Stimulated activated effector memory CD8-positive, alpha-beta T cell treated with anti-CD3 and anti-CD28 coated beads, Interleukin-12 subunit alpha, Interleukin-12 subunit beta, amount 100 ng/mL, for 72 hours (primary cell): ENCODE results near the gene CABP1.
"Not testable (repeated sequence)": the region's sequence is repeated elsewhere in the genome, so short reads cannot be mapped to it uniquely, and the experiment has no call there.

Source experiments
- ATAC-seq: fragments of 150-1000 bp; cut with Tn5 transposase; 2 replicates; pipeline ENCODE4 v1.10.0; 2021
- DNase-seq, 2 donors: peaks; one replicate each; pipeline ENCODE4 v3.0.0; 2021 to 2022; ENCODE audit warnings: low spot score in 2 of 2
- H3K27ac Mint-ChIP-seq: one replicate; pipeline ENCODE4 v1.8.0; 2022; ENCODE audit warnings: mild to moderate bottlenecking, mixed read lengths
- H3K36me3 Mint-ChIP-seq: one replicate; pipeline ENCODE4 v1.8.0; 2022; ENCODE audit warnings: mild to moderate bottlenecking, mixed read lengths
- H3K4me1 Mint-ChIP-seq: one replicate; pipeline ENCODE4 v1.8.0; 2022; ENCODE audit warnings: mixed read lengths
- H3K4me3 Mint-ChIP-seq: one replicate; pipeline ENCODE4 v1.8.0; 2022; ENCODE audit warnings: mild to moderate bottlenecking, mixed read lengths
- H3K9me3 Mint-ChIP-seq: one replicate; pipeline ENCODE4 v1.8.0; 2022; ENCODE audit warnings: mixed read lengths

CABP1 gene

GRCh38 chr12:120651821-120652220 lies 11.4 kb downstream of the CABP1 start:
- Mint-ChIP-seq H3K4me3 (no peak overlapping the region), H3K36me3 (no peaks in the 10 kb centered on the region), H3K9me3 (no peaks in the 10 kb centered on the region), H3K4me1 (peaks cover 16% of the 10 kb centered on the region), H3K27ac (no peak overlapping the region)
- ATAC-seq (no peak), DNase-seq (no peak)

GRCh38 chr12:120652656-120653435 lies 12.4 kb downstream of the CABP1 start:
- no peaks in the 10 kb centered on the region for H3K9me3 Mint-ChIP-seq
- no peak for DNase-seq
- no peak overlapping the region for H3K4me3 Mint-ChIP-seq
- H3K36me3 Mint-ChIP-seq = no peaks in the 10 kb centered on the region
- peaks cover 11% of the 10 kb centered on the region for H3K4me1 Mint-ChIP-seq
- no peak for ATAC-seq
- no peak overlapping the region for H3K27ac Mint-ChIP-seq

GRCh38 chr12:120653611-120654010 lies 13.2 kb downstream of the CABP1 start:
- DNase-seq = no peak
- Mint-ChIP-seq H3K36me3 (no peaks in the 10 kb centered on the region), H3K27ac (no peak overlapping the region), H3K9me3 (no peaks in the 10 kb centered on the region), H3K4me1 (peaks cover 10% of the 10 kb centered on the region), H3K4me3 (no peak overlapping the region)
- ATAC-seq = no peak

- ATAC-seq = no peak
- H3K4me1 Mint-ChIP-seq = no peaks in the 10 kb centered on the region
- no peak for DNase-seq
- H3K4me3 Mint-ChIP-seq = no peak overlapping the region
- no peaks in the 10 kb centered on the region for H3K36me3 Mint-ChIP-seq
- no peaks in the 10 kb centered on the region for H3K9me3 Mint-ChIP-seq
- peak overlapping the region; percentile 20 for H3K27ac Mint-ChIP-seq
These were observed 14.2 kb downstream of the CABP1 start for GRCh38 chr12:120654656-120655055.

- Mint-ChIP-seq H3K9me3 (no peaks in the 10 kb centered on the region), H3K27ac (no peak overlapping the region), H3K4me1 (no peaks in the 10 kb centered on the region), H3K4me3 (no peak overlapping the region), H3K36me3 (no peaks in the 10 kb centered on the region)
- DNase-seq (no peak), ATAC-seq (no peak)
These were observed 15.6 kb downstream of the CABP1 start for GRCh38 chr12:120656008-120656407.

- Mint-ChIP-seq H3K36me3 (no peaks in the 10 kb centered on the region), H3K9me3 (no peaks in the 10 kb centered on the region), H3K4me1 (no peaks in the 10 kb centered on the region), H3K27ac (no peak overlapping the region), H3K4me3 (no peak overlapping the region)
- ATAC-seq = no peak
- no peak for DNase-seq
These were observed 18.1 kb downstream of the CABP1 start for GRCh38 chr12:120658286-120659150.

- H3K4me3 Mint-ChIP-seq = no peak overlapping the region
- peak overlapping the region; percentile 49 for H3K27ac Mint-ChIP-seq
- H3K4me1 Mint-ChIP-seq = no peaks in the 10 kb centered on the region
- ATAC-seq = no peak
- no peaks in the 10 kb centered on the region for H3K36me3 Mint-ChIP-seq
- no peaks in the 10 kb centered on the region for H3K9me3 Mint-ChIP-seq
- no peak for DNase-seq
These were observed 18.7 kb downstream of the CABP1 start for GRCh38 chr12:120659151-120659525.

GRCh38 chr12:120661432-120661831 lies 21.0 kb downstream of the CABP1 start:
- ATAC-seq (no peak), DNase-seq (no peak)
- no peak overlapping the region for H3K27ac Mint-ChIP-seq
- H3K9me3 Mint-ChIP-seq = no peaks in the 10 kb centered on the region
- H3K4me3 Mint-ChIP-seq = no peak overlapping the region
- H3K4me1 Mint-ChIP-seq = no peaks in the 10 kb centered on the region
- H3K36me3 Mint-ChIP-seq = no peaks in the 10 kb centered on the region

- Mint-ChIP-seq H3K36me3 (no peaks in the 10 kb centered on the region), H3K9me3 (no peaks in the 10 kb centered on the region), H3K4me1 (no peaks in the 10 kb centered on the region), H3K27ac (no peak overlapping the region), H3K4me3 (no peak overlapping the region)
- DNase-seq (no peak), ATAC-seq (no peak)
These were observed 22.5 kb downstream of the CABP1 start for GRCh38 chr12:120662879-120663278.

- DNase-seq (no peak), ATAC-seq (no peak)
- no peaks in the 10 kb centered on the region for H3K4me1 Mint-ChIP-seq
- H3K27ac Mint-ChIP-seq = no peak overlapping the region
- no peaks in the 10 kb centered on the region for H3K36me3 Mint-ChIP-seq
- no peak overlapping the region for H3K4me3 Mint-ChIP-seq
- H3K9me3 Mint-ChIP-seq = no peaks in the 10 kb centered on the region
These were observed 23.3 kb downstream of the CABP1 start for GRCh38 chr12:120663741-120664140.

- DNase-seq = no peak
- Mint-ChIP-seq H3K36me3 (no peaks in the 10 kb centered on the region), H3K27ac (no peak overlapping the region), H3K9me3 (no peaks in the 10 kb centered on the region), H3K4me3 (no peak overlapping the region), H3K4me1 (no peaks in the 10 kb centered on the region)
- no peak for ATAC-seq
These were observed 26.4 kb downstream of the CABP1 start for GRCh38 chr12:120666571-120667390.

GRCh38 chr12:120668091-120668867 lies 27.9 kb downstream of the CABP1 start:
- Mint-ChIP-seq H3K4me3 (no peak overlapping the region), H3K9me3 (no peaks in the 10 kb centered on the region), H3K27ac (no peak overlapping the region), H3K4me1 (no peaks in the 10 kb centered on the region), H3K36me3 (no peaks in the 10 kb centered on the region)
- ATAC-seq = no peak
- no peak for DNase-seq

GRCh38 chr12:120668868-120669840 lies 28.7 kb downstream of the CABP1 start:
- Mint-ChIP-seq H3K4me1 (no peaks in the 10 kb centered on the region), H3K27ac (no peak overlapping the region), H3K36me3 (no peaks in the 10 kb centered on the region), H3K4me3 (no peak overlapping the region), H3K9me3 (no peaks in the 10 kb centered on the region)
- DNase-seq (no peak), ATAC-seq (no peak)

- DNase-seq, ATAC-seq, H3K27ac Mint-ChIP-seq, H3K36me3 Mint-ChIP-seq, H3K9me3 Mint-ChIP-seq, H3K4me1 Mint-ChIP-seq, H3K4me3 Mint-ChIP-seq: not testable (repeated sequence)
These were observed 29.8 kb downstream of the CABP1 start for GRCh38 chr12:120670237-120670636.
